ENCODE results near the gene BRSK2.

- TF ChIP-seq POLR2AphosphoS5 (IDR thresholded peaks at IDR 0.05) (no peak), CTCF (IDR thresholded peaks at IDR 0.05) (no peak)
Observed at GRCh38 chr11:1503708-1504104, 114.0 kb downstream of the BRSK2 start.

All from gastroesophageal sphincter (tissue), 3 donors.